Measurements from ENCODE around the gene SPOP.
"Not testable (repeated sequence)": the region's sequence is repeated elsewhere in the genome, so short reads cannot be mapped to it uniquely, and the experiment has no call there.

DNA sequence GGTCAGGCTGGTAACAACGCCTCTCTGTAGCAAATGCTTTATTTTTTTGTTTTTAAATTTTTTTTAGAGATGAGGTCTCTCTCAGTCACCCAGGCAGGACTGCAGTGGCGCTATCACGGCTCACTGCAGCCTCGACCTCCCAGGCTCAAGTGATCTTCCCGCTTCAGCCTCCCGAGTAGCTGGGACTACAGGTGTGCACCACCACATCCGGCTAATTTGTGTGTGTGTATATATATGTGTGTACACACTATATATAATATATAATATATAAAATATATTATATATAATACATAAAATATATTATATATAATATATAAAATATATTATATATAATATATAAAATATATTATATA lies 109.2 kb downstream of the SPOP start:
- TF ChIP-seq, protein P1, sequence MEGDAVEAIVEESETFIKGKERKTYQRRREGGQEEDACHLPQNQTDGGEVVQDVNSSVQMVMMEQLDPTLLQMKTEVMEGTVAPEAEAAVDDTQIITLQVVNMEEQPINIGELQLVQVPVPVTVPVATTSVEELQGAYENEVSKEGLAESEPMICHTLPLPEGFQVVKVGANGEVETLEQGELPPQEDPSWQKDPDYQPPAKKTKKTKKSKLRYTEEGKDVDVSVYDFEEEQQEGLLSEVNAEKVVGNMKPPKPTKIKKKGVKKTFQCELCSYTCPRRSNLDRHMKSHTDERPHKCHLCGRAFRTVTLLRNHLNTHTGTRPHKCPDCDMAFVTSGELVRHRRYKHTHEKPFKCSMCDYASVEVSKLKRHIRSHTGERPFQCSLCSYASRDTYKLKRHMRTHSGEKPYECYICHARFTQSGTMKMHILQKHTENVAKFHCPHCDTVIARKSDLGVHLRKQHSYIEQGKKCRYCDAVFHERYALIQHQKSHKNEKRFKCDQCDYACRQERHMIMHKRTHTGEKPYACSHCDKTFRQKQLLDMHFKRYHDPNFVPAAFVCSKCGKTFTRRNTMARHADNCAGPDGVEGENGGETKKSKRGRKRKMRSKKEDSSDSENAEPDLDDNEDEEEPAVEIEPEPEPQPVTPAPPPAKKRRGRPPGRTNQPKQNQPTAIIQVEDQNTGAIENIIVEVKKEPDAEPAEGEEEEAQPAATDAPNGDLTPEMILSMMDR (IDR thresholded peaks at IDR 0.05): not testable (repeated sequence)
- TF ChIP-seq POLR2A (IDR thresholded peaks at IDR 0.05): not testable (repeated sequence)
